ENCODE measurements around the gene HS2ST1. TPM values are rescaled to one million over a fixed set of nuclear protein-coding genes. Genes with fewer than 3 reads are reported as not detected.
"Not testable (repeated sequence)": the region's sequence is repeated elsewhere in the genome, so short reads cannot be mapped to it uniquely, and the experiment has no call there.

The HS2ST1 gene
- total RNA-seq, 1 experiment from 2014 or later = 57.2 TPM

- TF ChIP-seq CTCF (IDR thresholded peaks at IDR 0.05; ENCODE audit: insufficient read depth in 1 of 2, low read depth in 1 of 2, low read length in 1 of 2, severe bottlenecking in 1 of 2, unreplicated experiment in 1 of 2) = no peak
- Mint-ChIP-seq H3K9me3 (ENCODE audit: unreplicated experiment) (no peaks in the 10 kb centered on the region), H3K27me3 (ENCODE audit: insufficient read depth, unreplicated experiment) (no peaks in the 10 kb centered on the region), H3K27ac (ENCODE audit: unreplicated experiment) (no peak overlapping the region), H3K4me3 (ENCODE audit: unreplicated experiment) (no peak overlapping the region), H3K4me1 (ENCODE audit: low read depth, unreplicated experiment) (no peaks in the 10 kb centered on the region), H3K36me3 (ENCODE audit: insufficient read depth, unreplicated experiment) (peaks cover 8% of the 10 kb centered on the region)
- no peaks in the 10 kb centered on the region for H3K9me3 ChIP-seq
- no peaks in the 10 kb centered on the region for H3K27me3 ChIP-seq (replicated peaks; ENCODE audit: control insufficient read depth, insufficient read depth, low read length)
- H3K36me3 ChIP-seq (ENCODE audit: control insufficient read depth, insufficient read depth, low read length) = no peaks in the 10 kb centered on the region
- POLR2A ChIA-PET = no interaction called here
- intact Hi-C loops (cut with micrococcal nuclease; ENCODE audit: unreplicated experiment) = no loop called here
- CTCF ChIA-PET = no interaction called here
- no TSS peak for BruUV-seq (replicated peaks)
- no peak overlapping the region for H3K4me3 ChIP-seq (ENCODE audit: low read depth, low read length)
- H3K4me1 ChIP-seq = no peaks in the 10 kb centered on the region
- DNase-seq = no peak
These were observed 62.2 kb downstream of the HS2ST1 start for GRCh38 chr1:86976664-86977063.

- TF ChIP-seq CTCF (IDR thresholded peaks at IDR 0.05; ENCODE audit: insufficient read depth in 1 of 2, low read depth in 1 of 2, low read length in 1 of 2, severe bottlenecking in 1 of 2, unreplicated experiment in 1 of 2) = no peak
- DNase-seq = no peak
- no peak overlapping the region for H3K4me3 Mint-ChIP-seq (ENCODE audit: unreplicated experiment)
- no peaks in the 10 kb centered on the region for H3K4me1 Mint-ChIP-seq (ENCODE audit: low read depth, unreplicated experiment)
- BruUV-seq (replicated peaks) = no TSS peak
- no peak overlapping the region for H3K27ac Mint-ChIP-seq (ENCODE audit: unreplicated experiment)
- peaks cover 23% of the 10 kb centered on the region for H3K36me3 Mint-ChIP-seq (ENCODE audit: insufficient read depth, unreplicated experiment)
- CTCF ChIA-PET = no interaction called here
- Histone ChIP-seq H3K9me3 (no peaks in the 10 kb centered on the region), H3K27me3 (replicated peaks; ENCODE audit: control insufficient read depth, insufficient read depth, low read length) (no peaks in the 10 kb centered on the region), H3K4me3 (ENCODE audit: low read depth, low read length) (no peak overlapping the region), H3K36me3 (ENCODE audit: control insufficient read depth, insufficient read depth, low read length) (no peaks in the 10 kb centered on the region), H3K4me1 (no peaks in the 10 kb centered on the region)
- no peaks in the 10 kb centered on the region for H3K27me3 Mint-ChIP-seq (ENCODE audit: insufficient read depth, unreplicated experiment)
- POLR2A ChIA-PET = no interaction called here
- intact Hi-C loops (cut with micrococcal nuclease; ENCODE audit: unreplicated experiment) = no loop called here
- H3K9me3 Mint-ChIP-seq (ENCODE audit: unreplicated experiment) = no peaks in the 10 kb centered on the region
These were observed 67.2 kb downstream of the HS2ST1 start for GRCh38 chr1:86981482-86982213.

- POLR2A ChIA-PET; CTCF ChIA-PET; H3K36me3 ChIP-seq (ENCODE audit: control insufficient read depth, insufficient read depth, low read length): not testable (repeated sequence)
These were observed 69.2 kb downstream of the HS2ST1 start for GRCh38 chr1:86983677-86984076.

More at GRCh38 chr1:86983677-86984076, 69.2 kb downstream of the HS2ST1 start:
- H3K27me3 Mint-ChIP-seq (ENCODE audit: insufficient read depth, unreplicated experiment); H3K4me3 Mint-ChIP-seq (ENCODE audit: unreplicated experiment); H3K4me1 Mint-ChIP-seq (ENCODE audit: low read depth, unreplicated experiment); H3K4me1 ChIP-seq; H3K9me3 ChIP-seq; intact Hi-C loops (cut with micrococcal nuclease; ENCODE audit: unreplicated experiment); BruUV-seq (replicated peaks); DNase-seq; H3K4me3 ChIP-seq (ENCODE audit: low read depth, low read length); H3K9me3 Mint-ChIP-seq (ENCODE audit: unreplicated experiment); H3K27ac Mint-ChIP-seq (ENCODE audit: unreplicated experiment); H3K27me3 ChIP-seq (replicated peaks; ENCODE audit: control insufficient read depth, insufficient read depth, low read length): not testable (repeated sequence)
- peaks cover 23% of the 10 kb centered on the region for H3K36me3 Mint-ChIP-seq (ENCODE audit: insufficient read depth, unreplicated experiment)

Measured in Caco-2 (cell line).